NCI-H2227 (cell line): ENCODE data around the gene DEFB110.

Source experiments
- DNase-seq: peaks from one replicate; lab custom pipeline; 2025; ENCODE audit not compliant: unreplicated experiment; lab: John Stamatoyannopoulos, UW

Gene DEFB110

DNA sequence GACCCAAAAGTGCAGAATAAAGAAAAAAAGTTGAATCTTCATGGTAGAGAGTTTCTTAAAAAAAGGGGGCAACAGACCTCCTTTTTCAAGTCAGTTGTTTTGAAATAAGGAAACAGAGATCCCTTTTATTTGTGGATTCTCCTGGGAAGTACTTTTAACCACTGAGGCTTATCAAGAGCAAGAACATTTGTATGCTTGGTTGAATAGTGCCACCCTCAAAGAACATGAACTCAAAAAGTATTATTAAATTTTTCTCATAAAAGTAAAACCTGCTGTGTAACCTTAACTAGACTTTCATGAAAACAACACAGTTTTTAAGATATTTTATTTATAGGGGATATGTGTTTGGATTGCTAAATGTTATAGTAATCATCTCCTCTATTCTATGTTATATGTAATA lies at the start of gene DEFB110:
Gene DEFB110, minus strand, starts transcription at position 101 of the 400 bp plus-strand sequence. Its CDS starts 59 bp downstream, at position 42.
- DNase-seq: no peak

- no peak for DNase-seq
These were observed 48.3 kb upstream of the DEFB110 start for GRCh38 chr6:50070101-50070500.

DNA sequence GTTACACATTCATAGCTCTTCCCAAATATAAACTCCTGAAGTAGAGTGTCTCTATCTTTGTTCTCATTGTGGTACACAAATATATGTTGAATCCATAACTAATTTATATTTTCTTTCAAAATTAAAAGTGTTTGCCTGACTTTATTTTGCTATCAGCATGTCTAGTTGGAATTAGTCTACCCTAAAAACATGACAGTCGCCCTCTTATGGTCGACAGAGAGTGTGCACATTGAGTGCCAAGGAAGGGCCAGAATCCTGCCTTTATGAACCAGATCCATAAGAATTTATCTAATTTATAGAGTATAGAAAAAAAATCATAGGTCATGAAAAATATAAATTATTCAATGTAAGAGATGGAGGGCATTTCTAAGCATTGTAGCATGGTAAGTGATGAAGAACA lies 40.3 kb upstream of the DEFB110 start:
- DNase-seq: no peak

DNA sequence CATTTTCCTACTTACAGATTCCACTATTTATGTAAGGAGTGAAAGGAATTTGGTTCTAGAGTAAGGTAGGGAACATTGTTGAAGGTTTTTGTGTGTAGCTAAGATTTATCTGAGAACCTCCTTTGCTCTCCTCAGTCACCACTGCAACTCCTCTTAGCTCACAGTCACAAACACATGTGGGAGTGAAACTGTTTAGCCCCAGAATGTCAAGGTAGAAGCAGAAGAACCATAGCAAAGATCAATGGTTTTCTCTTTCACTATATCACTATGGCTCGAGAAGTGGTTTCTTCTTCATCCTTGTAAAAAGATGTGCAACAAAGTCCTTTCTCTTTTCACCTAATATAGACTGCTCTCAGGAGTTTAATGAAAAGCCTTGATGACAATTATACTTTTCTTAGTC lies 34.4 kb upstream of the DEFB110 start:
- DNase-seq: no peak

GRCh38 chr6:50049829-50050228 lies 28.0 kb upstream of the DEFB110 start, which contains the start of gene DEFB112:
Gene DEFB112 (minus strand): TSS chr6:50049929. CDS start chr6:50049869, 60 bp downstream.
- no peak for DNase-seq

GRCh38 chr6:50047026-50047425 lies 25.2 kb upstream of the DEFB110 start:
- no peak for DNase-seq

- no peak for DNase-seq
These were observed 9.2 kb upstream of the DEFB110 start for GRCh38 chr6:50030777-50031562.

DNA sequence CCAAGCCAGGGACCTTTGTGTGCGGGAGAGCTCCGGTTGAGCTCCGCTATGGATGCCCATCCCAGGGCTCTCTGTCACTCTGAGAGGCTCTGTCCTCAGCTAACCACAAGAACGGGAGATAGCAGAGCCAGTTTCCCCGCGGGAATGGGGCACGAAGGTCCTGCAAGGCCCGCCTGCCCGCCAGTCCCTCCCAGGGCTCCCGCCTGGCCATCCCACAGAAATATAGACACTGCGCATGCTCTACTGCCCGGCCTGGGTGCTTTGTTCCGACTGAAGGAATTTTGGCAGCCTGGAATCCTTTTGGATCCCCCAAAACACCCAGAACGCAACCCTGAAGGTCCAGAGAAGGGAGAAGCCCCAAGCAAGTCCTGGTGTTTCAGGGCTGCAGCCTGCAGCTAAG lies 8.6 kb upstream of the DEFB110 start:
- no peak for DNase-seq

- DNase-seq: no peak
These were observed 3.5 kb upstream of the DEFB110 start for GRCh38 chr6:50025258-50025657.

GRCh38 chr6:50007819-50008218 lies 14.0 kb downstream of the DEFB110 start:
- DNase-seq: no peak

- DNase-seq: no peak
These were observed 18.7 kb downstream of the DEFB110 start for GRCh38 chr6:50003139-50003538.

DNA sequence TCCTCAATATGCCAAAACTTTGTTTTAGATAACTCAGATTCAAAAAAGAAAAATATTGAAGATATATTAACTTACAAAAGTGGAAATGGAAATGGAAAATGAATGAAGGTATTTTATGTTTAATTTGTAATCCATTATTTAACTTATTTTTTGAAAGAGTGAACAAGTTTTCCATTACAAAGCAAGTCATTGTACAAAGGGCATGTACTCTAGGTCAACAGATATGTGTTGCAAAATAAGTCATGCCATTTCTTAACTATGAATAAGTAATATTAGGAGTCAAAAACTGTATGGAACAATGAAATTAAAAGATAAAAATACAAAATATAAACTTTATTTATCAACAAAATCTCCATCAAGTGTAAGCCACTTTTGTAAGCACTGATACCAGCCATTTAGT lies 26.5 kb downstream of the DEFB110 start:
- no peak for DNase-seq

DNA sequence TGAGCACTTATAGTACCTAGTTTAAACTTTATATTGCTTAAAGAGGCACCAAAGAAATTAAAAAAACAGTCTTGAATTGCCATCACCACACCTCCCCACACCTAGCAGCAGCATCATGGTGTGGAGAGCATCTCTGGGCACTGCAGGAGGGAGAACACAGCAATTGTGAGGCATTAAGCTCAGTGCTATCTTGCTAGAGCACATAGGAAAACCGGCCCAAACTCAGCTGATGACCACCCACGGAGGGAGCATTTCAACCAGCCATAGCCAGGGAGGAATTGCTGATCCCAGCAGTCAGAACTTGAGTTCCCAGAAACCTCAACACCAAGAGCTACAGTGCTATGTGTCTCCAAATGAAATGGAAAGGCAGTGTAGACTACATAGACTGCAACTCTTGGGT lies 32.9 kb downstream of the DEFB110 start:
- no peak for DNase-seq

GRCh38 chr6:49987749-49988148 lies 34.0 kb downstream of the DEFB110 start:
- DNase-seq: no peak

GRCh38 chr6:49986551-49986950 lies 35.2 kb downstream of the DEFB110 start:
- no peak for DNase-seq

- no peak for DNase-seq
These were observed 39.7 kb downstream of the DEFB110 start for GRCh38 chr6:49982046-49982445.

DNA sequence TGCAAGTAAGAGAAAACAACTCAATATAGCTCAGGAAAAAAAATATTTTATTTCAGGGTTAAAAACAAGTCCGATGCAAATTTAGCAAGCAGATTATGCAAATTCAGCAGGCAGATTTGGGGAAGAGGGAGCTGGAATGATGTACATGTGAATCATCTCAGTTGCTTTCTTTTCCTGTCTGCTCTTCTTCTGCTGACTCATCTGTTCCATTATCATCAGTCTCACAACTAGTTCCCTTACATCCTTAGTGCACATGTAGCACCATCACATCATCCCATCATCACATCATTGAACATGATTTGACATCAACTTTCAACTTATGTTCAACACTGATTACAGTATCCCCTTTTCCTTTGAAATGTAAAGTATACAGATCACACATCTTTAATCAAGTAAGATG lies 40.9 kb downstream of the DEFB110 start:
- no peak for DNase-seq

- no peak for DNase-seq
These were observed 42.2 kb downstream of the DEFB110 start for GRCh38 chr6:49979584-49979983.

- no peak for DNase-seq
These were observed 43.2 kb downstream of the DEFB110 start for GRCh38 chr6:49978332-49979226.

DNA sequence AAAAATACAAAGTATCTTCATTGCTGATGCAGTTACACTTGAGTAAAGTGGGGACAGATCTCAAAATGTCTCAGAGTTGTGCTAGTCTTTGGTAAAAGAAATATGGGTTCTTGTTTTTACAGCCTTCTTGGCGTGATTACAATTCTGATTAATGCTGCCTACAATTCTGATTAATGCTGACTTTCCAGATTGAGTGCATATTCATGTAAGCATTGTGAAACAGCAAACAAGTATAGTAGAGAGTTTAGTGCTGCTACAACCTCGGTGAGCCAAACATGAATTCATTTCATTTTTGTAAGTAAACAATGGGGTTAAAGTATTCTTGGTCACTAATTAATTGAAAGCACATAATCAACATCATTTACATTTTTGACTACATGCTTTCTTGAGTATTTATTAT lies 52.2 kb downstream of the DEFB110 start, which contains the start of gene DEFB113:
Gene DEFB113, minus strand, starts transcription at position 21 of the 400 bp plus-strand sequence. Its CDS starts 0 bp downstream, at position 21.
- DNase-seq: no peak
